Stimulated activated CD8-positive, alpha-beta memory T cell treated with anti-CD3 and anti-CD28 coated beads, Interleukin-15, amount 100 ng/mL, for 48 hours (primary cell): Measurements from ENCODE around the gene ADD2.
"Not testable (repeated sequence)": the region's sequence is repeated elsewhere in the genome, so short reads cannot be mapped to it uniquely, and the experiment has no call there.

Experiments used
- DNase-seq, 2 donors: peaks; one replicate each; pipeline ENCODE4 v3.0.0-alpha.2; 2020; ENCODE audit warnings: low read depth in 2 of 2

Gene ADD2

DNA sequence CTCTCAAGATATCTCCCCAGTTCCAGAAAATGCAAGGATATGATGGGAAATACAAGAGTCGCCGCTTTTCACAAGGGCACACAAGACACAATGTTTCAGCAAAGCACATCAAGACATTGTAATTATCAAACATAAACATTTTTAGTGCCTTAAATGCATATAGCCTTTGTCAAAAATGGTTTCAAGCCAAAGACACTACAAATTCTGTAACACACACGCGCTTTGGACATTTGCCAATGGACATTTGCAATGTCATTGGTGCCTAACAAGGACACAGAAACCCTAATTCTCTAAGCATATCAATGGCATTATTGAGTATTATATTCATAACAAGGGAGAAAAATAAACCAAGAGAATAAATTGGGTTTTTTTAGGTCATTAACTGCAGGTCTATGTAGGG lies 16.1 kb downstream of the ADD2 start:
- DNase-seq = no peak

DNA sequence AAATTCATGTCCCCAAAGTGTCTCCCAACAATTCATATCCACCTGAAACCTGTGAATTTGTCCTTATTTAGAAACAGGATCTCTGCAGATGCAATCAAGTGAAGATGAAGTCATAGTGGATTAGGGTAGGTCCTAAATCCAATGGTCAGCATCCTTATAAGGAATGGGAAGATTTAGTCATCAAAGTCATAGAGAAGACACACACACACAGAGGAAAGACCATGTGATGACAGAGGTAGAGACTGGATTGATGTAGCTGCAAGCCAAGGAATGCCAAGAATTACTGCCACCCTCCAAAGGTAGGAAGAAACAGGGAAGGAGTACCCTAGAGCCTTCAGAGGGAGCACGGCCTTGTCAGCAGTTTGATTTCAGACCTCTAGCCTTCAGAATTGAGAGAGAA lies 17.7 kb downstream of the ADD2 start:
- no peak for DNase-seq

DNA sequence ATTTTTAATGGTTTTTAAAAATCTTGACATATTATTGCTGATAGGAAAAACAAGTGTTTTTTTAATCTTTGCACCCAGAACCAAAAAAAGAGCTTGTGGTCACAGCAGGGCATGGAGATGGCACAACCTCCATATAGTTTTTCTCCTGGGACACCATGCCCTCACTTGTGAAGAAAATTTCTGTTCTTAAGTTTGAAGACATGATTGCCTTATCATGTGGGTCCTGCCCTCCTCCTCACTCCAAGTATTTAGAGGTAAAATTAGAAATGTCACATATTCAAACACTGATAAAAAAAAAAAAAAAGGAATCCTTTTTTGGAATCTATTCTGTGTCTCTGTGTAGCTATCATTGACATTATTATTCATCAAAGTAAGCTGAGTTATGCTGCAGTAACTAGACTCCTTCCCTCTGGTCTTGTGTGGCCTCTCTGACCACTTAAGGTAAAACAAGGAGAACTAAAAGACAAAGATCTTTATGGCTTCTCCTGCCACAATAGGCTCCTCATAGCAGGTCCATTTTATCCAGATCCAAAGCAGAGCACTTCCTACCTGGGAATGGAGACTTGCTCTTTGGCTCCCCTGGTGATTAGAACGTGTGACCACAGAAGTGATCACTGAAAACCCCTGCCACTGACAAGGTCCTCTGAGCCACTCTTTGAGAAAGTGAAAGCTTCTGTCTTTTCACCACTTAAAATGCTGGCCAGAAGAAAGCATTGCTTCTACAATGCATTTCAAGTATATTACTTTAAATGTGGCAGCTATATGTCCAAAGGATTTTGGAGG lies 19.8 kb downstream of the ADD2 start:
- no peak for DNase-seq

DNA sequence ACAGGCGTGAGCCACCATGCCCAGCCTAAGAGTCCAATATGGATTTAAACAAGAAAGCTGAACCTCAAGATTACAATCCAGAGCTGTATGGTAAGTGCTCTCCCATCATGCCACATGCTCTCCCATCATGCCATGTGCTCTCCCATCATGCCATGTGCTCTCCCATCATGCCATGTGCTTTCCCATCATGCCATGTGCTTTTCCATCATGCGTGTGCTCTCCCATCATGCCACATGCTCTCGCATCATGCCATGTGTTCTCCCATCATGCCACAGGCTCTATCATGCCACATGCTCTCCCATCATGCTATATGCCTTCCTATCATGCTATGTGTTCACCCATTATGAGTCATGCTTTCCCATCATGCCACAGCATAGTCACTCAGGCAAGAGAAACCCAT lies 20.7 kb downstream of the ADD2 start:
- DNase-seq = no peak

DNA sequence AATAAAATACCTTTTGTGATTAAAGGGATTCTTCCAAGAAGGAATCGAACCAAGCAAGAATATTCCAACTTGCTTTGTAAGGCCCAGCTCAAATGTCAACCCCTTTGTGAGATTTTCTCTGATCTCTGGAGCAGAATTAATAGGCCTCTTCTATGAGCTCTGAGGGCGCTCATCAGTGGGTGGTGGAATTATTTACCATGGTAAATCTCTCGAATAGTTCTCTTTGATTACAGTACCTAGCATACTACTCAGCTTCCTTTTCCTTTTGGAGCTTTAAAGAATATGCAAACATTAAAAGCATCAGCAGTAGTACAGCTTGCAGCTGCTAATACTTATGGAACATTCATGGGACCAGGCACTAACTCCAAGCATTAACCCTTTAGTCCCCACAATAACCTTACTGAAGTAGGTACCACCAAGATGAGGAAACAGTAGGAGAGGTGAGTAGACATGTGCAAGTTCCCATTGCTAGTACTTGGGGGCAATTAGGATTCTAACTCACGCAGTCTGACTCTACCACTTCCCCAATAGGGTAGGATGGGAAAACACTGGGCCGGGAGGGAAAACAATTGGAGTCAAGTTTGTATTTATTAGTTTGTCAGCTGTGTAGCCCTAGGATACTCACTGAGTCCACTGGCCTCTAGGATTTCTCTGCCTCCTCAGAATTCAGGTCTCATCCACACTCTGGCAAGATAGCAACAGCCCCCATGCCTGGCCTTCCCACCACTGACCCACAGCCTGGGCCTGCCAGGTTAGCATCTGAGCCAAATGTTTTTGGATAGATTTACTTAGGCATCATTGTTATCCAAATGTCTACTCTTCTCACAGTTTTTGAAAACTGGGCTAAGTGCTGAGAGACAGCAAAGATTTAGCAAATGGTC lies 21.7 kb downstream of the ADD2 start:
- DNase-seq = no peak

GRCh38 chr2:70745276-70745825 lies 22.6 kb downstream of the ADD2 start:
- DNase-seq = no peak

- DNase-seq = no peak
Observed at GRCh38 chr2:70744397-70744796, 23.6 kb downstream of the ADD2 start.

DNA sequence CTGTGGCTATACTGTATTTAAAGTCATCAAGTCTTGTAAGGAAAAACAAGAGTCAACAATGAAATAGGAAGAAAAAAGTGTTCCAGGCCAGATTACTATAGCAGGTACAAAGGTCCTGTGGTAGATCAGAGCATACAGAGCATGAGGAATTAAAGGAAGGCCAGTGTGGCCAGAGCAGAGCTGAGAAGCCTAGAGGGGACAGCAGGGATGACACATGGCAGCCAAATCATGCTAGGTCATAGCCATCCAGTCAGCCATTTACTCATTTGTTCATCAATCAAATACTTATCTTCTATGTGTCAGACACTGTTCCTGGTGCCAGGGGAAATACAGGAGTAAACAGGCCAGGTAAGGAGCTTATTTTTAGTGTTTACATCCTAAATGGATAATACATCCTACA lies 24.3 kb downstream of the ADD2 start:
- DNase-seq = no peak

DNA sequence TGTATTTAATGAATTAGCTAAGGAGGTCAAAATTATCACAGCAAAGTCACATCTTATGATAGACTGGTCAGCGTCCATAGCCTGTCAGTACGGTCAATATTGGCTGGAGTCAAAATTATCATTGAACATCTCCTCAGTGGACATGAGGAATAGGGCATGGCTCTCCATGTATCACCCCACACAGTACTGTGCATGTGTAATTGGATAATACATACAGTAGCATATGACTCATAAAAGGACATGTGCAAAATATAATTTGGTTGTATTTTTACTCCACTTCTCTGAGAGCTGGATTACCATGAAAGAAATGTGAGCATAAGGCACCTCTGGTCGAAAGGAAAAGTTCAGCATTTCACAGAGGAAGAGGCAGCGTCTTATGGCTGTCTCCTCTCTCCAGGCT lies 24.9 kb downstream of the ADD2 start:
- DNase-seq = no peak

DNA sequence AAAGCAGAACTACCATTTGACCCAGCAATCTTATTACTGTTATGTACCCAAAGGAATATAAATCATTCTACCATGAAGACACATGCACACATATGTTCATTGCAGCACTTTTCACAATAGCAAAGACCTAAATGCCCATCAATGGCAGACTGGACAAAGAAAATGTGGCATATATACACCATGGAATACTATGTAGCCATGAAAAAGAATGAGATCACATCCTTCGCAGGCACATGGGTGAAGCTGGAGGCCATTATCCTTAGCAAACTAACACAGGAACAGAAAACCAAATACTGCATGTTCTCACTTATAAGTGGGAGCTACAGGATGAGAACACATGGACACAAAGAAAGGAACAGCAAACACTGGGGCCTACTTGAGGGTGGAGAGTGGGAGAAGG lies 28.5 kb downstream of the ADD2 start:
- not testable (repeated sequence) for DNase-seq

DNA sequence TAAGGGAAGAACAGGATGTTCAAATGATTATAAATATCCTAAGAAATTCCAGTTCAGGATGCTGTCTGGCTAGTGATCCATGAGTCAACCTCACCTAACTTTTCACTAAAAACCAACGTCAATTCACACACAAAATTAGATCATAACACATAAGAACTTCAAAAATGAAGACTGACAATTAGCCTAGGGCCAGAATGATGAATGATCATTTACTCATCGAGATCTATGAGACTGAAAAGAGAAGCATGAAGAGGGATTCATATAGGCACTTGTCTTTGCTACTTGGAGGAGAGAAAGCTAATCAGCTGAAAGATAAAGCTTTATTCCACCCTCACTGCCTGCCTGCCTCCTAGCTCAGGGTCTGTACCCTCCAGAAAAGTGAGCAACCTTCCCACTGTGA lies 29.8 kb downstream of the ADD2 start:
- DNase-seq = no peak

GRCh38 chr2:70735071-70735470 lies 32.9 kb downstream of the ADD2 start:
- DNase-seq = no peak

DNA sequence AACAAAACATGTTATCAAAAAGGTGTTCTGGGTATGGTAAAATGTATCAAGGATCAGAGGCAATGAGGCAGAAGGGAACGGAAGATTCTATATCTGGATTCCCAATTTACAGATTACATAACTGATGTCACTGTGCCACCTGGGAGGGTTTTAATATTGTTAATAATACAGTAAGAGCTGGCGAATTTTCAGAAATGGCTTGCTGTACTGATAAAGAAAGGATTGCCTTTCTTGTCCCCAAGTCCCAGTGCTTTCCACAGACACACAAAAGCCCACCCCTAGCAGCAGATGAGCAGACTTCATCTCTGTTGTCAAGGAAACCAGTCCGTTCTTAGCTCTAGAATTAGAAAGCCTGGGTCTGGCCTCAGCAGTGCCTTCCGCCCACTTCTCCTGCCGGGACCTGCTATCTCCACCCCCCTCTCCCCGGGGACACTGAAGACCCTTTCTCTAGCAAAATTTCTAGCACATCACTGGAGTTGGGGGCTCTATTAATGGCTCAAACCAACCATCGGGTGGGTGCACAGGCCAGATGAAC lies 34.3 kb downstream of the ADD2 start:
- no peak for DNase-seq

GRCh38 chr2:70732766-70733645 lies 35.0 kb downstream of the ADD2 start:
- no peak for DNase-seq

GRCh38 chr2:70730730-70731129 lies 37.3 kb downstream of the ADD2 start:
- no peak for DNase-seq

DNA sequence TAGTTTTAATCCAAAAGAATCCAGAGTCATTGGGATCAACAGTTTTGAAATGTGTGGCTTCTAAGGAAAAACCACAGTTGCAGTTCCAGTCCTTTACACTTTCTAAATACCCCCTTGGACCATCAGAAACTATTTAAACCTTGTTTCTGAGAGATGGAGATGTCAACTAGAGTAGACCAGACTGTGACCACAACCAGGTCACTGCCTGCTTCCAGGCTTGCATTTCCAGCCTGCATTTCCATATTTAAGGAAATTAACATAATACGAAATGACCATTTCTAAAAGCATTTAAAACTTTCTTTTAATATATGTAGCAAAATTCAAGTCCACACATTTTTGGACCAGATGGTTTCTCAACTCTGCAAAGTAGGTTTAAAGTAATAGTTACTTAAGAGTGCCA lies 38.4 kb downstream of the ADD2 start:
- DNase-seq = no peak

DNA sequence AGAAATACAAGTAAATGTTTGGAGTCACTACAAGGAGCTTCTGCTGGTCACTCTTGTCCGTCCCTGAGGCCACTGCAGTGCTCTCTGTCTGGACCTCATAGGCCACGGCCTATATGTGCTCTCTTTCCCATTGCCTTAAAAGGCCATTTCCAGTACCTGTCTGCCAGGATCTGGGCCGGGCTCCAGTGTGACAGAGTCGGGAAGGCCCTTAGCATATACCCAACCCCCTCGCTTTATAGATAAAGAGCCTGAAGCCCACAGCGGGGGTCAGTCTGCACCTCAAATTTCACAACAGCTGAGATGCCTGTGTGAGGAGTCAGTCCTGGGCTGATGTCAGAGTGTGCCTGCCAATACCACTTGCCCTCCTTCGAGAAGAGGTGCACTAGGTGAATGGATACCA lies 39.9 kb downstream of the ADD2 start:
- no peak for DNase-seq

DNA sequence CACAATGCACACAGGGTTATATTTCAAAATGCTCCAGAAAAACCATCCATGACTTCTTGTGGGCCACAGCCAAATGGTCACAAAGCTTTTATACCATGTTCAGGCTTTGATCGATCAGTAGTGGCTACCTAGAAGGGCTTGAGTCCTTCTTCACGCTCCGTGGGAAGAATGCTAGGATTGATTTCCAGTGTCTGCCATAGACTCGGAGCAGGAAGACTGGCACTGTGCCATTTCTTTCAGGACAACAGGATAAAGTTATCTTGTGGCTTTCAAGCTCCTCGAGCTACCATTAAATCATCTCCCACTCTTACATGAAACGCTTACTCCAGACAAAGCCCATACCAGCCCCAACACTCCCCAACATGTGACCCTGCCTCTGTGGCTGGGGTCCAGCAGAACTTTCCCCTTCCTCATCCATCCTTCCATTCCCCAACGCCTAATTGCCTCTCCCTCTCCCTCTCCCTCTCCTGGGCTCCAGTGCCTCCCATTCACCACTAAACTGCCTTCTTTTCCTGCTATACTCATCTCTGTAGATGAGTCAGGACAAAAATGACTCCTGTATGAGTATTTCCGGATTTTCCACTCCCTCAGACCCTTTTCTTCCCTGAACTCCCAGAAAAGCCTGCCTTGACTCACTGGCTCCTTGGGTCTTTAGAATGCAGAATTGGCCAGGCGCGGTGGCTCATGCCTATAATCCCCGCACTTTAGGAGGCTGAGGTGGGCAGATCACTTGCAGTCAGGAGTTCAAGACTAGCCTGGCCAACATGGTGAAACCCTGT lies 40.9 kb downstream of the ADD2 start:
- DNase-seq = no peak

DNA sequence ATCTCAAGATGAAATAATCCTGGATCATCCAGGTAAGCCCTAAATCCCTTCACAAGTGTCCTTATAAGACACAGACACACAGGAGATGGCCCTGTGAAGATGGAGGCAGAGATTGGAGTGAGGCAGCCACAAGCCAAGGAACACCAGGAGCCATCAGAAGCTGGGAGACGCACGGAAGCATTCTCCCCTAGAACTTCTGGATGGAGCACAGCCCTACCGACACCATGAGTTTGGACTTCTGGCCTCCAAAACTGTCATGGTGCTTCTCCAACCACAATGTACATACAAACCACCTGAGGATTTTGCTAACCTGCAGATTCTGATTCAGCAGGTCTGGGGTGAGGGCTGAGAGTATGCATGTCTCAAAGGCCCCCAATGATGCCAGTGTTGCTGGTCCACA lies 42.5 kb downstream of the ADD2 start:
- no peak for DNase-seq

DNA sequence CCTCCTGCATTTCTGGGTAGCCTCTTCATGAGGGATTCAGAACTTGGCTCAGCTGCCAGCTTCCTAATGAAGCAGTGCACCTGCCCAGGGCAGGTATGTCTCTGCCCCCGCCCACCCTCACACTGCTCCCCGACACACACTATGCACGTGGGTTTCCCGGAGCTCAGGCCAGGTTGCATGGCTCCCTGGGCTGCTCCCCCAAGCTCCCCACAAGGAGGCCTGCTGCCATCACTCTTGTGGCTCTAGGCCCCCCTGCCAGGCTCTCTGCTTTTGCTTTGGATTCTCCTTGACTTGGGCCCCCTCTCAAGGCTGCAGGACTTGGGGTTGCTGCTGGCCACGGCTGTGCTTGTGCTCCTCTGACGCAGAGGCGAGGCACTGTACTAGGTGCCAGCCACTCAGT lies 43.6 kb downstream of the ADD2 start:
- DNase-seq = no peak
